MM.1S (cell line): ENCODE results near the gene WFIKKN1.

Source experiments
- DNase-seq: peaks from one replicate; pipeline ENCODE4 v3.0.0-alpha.2; 2015
- H2AFZ ChIP-seq: fragments of 300-600 bp; sonication (generic); 2 replicates; pipeline ENCODE4 v1.6.0; 2016; ENCODE audit warnings: antibody characterized with exemption, low read length
- H3F3A ChIP-seq: fragments of 300-600 bp; sonication (generic); 2 replicates; pipeline ENCODE4 v1.6.1; 2016; ENCODE audit warnings: mild to moderate bottlenecking, antibody characterized with exemption, low read length, moderate library complexity, mixed read lengths; ENCODE audit not compliant: insufficient read depth
- H3K27ac ChIP-seq: fragments of 300-600 bp; sonication (generic); 2 replicates; pipeline ENCODE4 v1.5.1; 2016; ENCODE audit warnings: mild to moderate bottlenecking, low read length
- H3K27me3 ChIP-seq: fragments of 300-600 bp; sonication (generic); replicated peaks from 2 replicates; pipeline ENCODE4 v1.6.0; 2016; ENCODE audit warnings: low read length; ENCODE audit not compliant: insufficient read depth
- H3K36me3 ChIP-seq: fragments of 300-600 bp; sonication (generic); replicated peaks from 2 replicates; pipeline ENCODE4 v1.6.1; 2016; ENCODE audit warnings: mild to moderate bottlenecking, low read length, mixed read lengths; ENCODE audit not compliant: insufficient read depth
- H3K4me1 ChIP-seq: fragments of 300-600 bp; sonication (generic); 2 replicates; pipeline ENCODE4 v1.6.1; 2016; ENCODE audit warnings: low read length, mixed read lengths
- H3K4me2 ChIP-seq: fragments of 300-600 bp; sonication (generic); 2 replicates; pipeline ENCODE4 v1.6.0; 2016; ENCODE audit warnings: low read depth, low read length
- H3K4me3 ChIP-seq: fragments of 300-600 bp; sonication (generic); 2 replicates; pipeline ENCODE4 v1.5.1; 2016; ENCODE audit warnings: low read length, mixed read lengths
- H3K79me2 ChIP-seq: fragments of 300-600 bp; sonication (generic); 2 replicates; pipeline ENCODE4 v1.6.1; 2016; ENCODE audit warnings: mixed run types, low read length, mixed read lengths
- H3K9ac ChIP-seq: fragments of 300-600 bp; sonication (generic); 2 replicates; pipeline ENCODE4 v1.6.1; 2016; ENCODE audit warnings: low read length, mixed read lengths
- H3K9me2 ChIP-seq: fragments of 300-600 bp; sonication (generic); replicated peaks from 2 replicates; pipeline ENCODE4 v1.6.1; 2016; ENCODE audit warnings: mild to moderate bottlenecking, low read length, mixed read lengths; ENCODE audit not compliant: insufficient read depth
- H3K9me3 ChIP-seq: fragments of 300-600 bp; sonication (generic); replicated peaks from 2 replicates; pipeline ENCODE4 v1.6.1; 2016; ENCODE audit warnings: mild to moderate bottlenecking, low read length, mixed read lengths; ENCODE audit not compliant: insufficient read depth
- H4K20me1 ChIP-seq: fragments of 300-600 bp; sonication (generic); 2 replicates; pipeline ENCODE4 v1.6.1; 2016; ENCODE audit warnings: mild to moderate bottlenecking, low read length, moderate library complexity, mixed read lengths; ENCODE audit not compliant: insufficient read depth
- CTCF ChIP-seq: fragments of 300-600 bp; sonication (generic); IDR thresholded peaks from 2 replicates; pipeline ENCODE4 v1.5.1; 2016; ENCODE audit warnings: antibody characterized with exemption, low read length, mixed read lengths
- EZH2 ChIP-seq: fragments of 300-600 bp; sonication (generic); optimal IDR thresholded peaks from 2 replicates; pipeline ENCODE3; 2017; ENCODE audit warnings: low read depth, mild to moderate bottlenecking, antibody characterized with exemption, low read length, mixed read lengths
- EZH2phosphoT487 ChIP-seq: fragments of 300-600 bp; sonication (generic); IDR thresholded peaks from 2 replicates; pipeline ENCODE4 v1.6.1; 2018; ENCODE audit warnings: antibody characterized with exemption, low read length

WFIKKN1 gene

GRCh38 chr16:620700-621525 lies 9.9 kb upstream of the WFIKKN1 start:
- Histone ChIP-seq H3K27ac (no peak overlapping the region), H3K4me1 (no peaks in the 10 kb centered on the region), H3K4me3 (no peak overlapping the region)

DNA sequence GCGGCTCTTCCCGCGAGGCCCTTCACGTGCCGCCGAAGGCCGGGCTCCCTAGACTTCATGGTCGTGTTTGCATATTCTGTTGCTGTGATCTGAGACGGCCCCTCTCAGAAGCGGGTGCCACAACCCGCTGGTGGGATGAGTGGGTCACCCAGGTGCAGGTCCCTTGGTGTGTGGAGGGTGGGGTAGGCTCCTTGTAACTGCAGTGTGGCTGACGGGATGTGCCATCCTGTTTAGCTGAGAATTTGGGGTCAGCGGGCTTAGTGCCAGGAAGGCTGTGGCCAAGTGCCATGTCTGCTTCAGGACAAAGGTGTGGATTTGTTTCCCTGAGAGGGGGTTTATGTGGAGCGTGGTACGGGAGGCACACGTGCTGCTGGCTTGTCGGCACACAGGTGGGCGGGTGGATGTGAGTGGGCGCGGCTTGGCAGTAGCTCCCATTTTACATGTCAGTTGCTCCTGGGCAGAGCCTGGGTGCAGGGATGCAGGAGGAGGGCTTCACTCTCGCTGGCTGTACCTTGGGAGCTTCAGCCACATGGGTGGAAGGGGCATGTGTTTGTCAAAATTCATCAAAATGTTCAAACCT lies 9.2 kb upstream of the WFIKKN1 start:
- H3K4me2 ChIP-seq = no peak overlapping the region
- no peak overlapping the region for H3K4me3 ChIP-seq
- H3K36me3 ChIP-seq = no peaks in the 10 kb centered on the region
- H3K27ac ChIP-seq = no peak overlapping the region
- no peaks in the 10 kb centered on the region for H4K20me1 ChIP-seq
- no peak overlapping the region for H3K9ac ChIP-seq
- no peak overlapping the region for H2AFZ ChIP-seq
- no peak for DNase-seq
- no peaks in the 10 kb centered on the region for H3K9me2 ChIP-seq
- TF ChIP-seq EZH2 (no peak), EZH2phosphoT487 (no peak), CTCF (no peak)
- H3K27me3 ChIP-seq = no peaks in the 10 kb centered on the region
- 0 out of 2 replicates have a peak, but pooled peaks cover 3% of the 10 kb centered on the region for H3K79me2 ChIP-seq
- no peaks in the 10 kb centered on the region for H3K9me3 ChIP-seq
- no peaks in the 10 kb centered on the region for H3F3A ChIP-seq
- no peaks in the 10 kb centered on the region for H3K4me1 ChIP-seq

More at GRCh38 chr16:620700-621525, 9.9 kb upstream of the WFIKKN1 start:
- no peaks in the 10 kb centered on the region for H3K36me3 ChIP-seq
- no peak overlapping the region for H3K4me2 ChIP-seq
- no peak for TF ChIP-seq EZH2phosphoT487
- TF ChIP-seq CTCF = no peak
- no peak for TF ChIP-seq EZH2
- H3K9me2 ChIP-seq = no peaks in the 10 kb centered on the region
- H2AFZ ChIP-seq = no peak overlapping the region
- no peaks in the 10 kb centered on the region for H3F3A ChIP-seq
- no peaks in the 10 kb centered on the region for H3K9me3 ChIP-seq
- H3K27me3 ChIP-seq = no peaks in the 10 kb centered on the region
- no peaks in the 10 kb centered on the region for H4K20me1 ChIP-seq
- no peak for DNase-seq
- H3K79me2 ChIP-seq = 0 out of 2 replicates have a peak, but pooled peaks cover 3% of the 10 kb centered on the region
- H3K9ac ChIP-seq = no peak overlapping the region

GRCh38 chr16:622920-623280 lies 7.9 kb upstream of the WFIKKN1 start:
- Histone ChIP-seq H3K9ac (no peak overlapping the region), H3K4me1 (no peaks in the 10 kb centered on the region), H3K4me2 (no peak overlapping the region)

More at GRCh38 chr16:622920-623280, 7.9 kb upstream of the WFIKKN1 start:
- TF ChIP-seq EZH2phosphoT487 = no peak
- TF ChIP-seq EZH2 = no peak
- TF ChIP-seq CTCF = no peak
- no peak overlapping the region for H2AFZ ChIP-seq
- H3K27ac ChIP-seq = no peak overlapping the region
- no peaks in the 10 kb centered on the region for H3K9me3 ChIP-seq
- no peaks in the 10 kb centered on the region for H3F3A ChIP-seq
- no peaks in the 10 kb centered on the region for H3K36me3 ChIP-seq
- H3K9me2 ChIP-seq = no peaks in the 10 kb centered on the region
- no peak overlapping the region for H3K4me3 ChIP-seq
- H4K20me1 ChIP-seq = no peaks in the 10 kb centered on the region
- H3K79me2 ChIP-seq = 0 out of 2 replicates have a peak, but pooled peaks cover 3% of the 10 kb centered on the region
- H3K27me3 ChIP-seq = no peaks in the 10 kb centered on the region
- DNase-seq = no peak
